ENCODE results near the gene ATRN. TPM values are rescaled to one million over a fixed set of nuclear protein-coding genes. Genes with fewer than 3 reads are reported as not detected.

The ATRN gene
- total and polyA plus RNA-seq, 2 of the 8 experiments (the other 6 are each of a cell fraction or from before 2014, with no cell fraction given): 12.0 to 17.4 TPM

DNA sequence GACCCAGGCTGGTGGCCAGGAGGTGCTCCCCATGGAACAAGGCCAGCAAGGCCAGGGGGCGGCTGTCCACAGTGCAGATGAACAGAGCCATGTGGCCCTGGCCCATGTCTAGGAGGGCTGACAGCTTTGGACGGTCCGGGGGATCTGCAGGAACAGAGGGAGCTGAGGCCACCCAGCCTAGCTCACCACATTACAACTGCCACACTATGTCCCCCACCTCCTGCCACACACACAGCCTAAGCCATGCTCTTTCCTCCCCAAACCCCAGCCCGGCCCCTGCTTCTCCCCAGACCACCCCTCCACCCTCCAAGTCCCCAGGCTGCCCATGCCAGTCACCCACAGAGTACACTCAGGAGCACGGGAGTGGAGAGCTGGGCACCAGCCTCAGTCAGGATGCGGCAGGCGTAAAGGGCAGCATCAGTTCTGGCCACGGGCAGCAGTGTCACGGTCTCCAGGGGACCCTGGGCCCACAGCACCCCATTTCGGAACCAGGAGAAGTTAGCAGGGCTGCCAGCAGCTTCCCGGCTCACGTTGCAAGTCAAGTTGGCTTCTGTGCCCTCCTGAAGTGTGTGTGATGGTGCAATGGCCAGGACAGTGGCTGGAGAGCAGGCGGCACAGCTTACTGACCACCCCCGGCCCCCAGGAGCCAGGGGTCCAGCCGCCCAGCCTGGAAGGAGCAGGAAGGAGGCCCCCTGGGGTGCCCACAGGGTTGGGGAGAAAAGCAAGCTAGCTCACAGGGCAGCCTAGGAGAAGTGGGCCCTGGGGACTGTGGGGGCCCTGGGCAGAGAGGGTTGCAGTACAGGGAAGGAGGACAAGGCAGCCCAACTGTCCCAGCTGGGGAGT lies 226.1 kb downstream of the ATRN start:
- no peaks in the 10 kb centered on the region for H3K23me2 ChIP-seq (ENCODE audit: low read depth, low read length)
- H3K79me1 ChIP-seq (ENCODE audit: low read depth, low read length): no peaks in the 10 kb centered on the region
- DNase-seq (ENCODE audit: low read depth in 1 of 2, low spot score in 2 of 2) (no peak), FAIRE-seq (no peak)
- H2BK15ac ChIP-seq (ENCODE audit: low read length): no peak overlapping the region
- H2BK120ac ChIP-seq (replicated peaks; ENCODE audit: low read depth, low read length): no peak overlapping the region
- POLR2A ChIA-PET (ENCODE audit: partially characterized antibody): interaction anchor here (1.3 to 1.5 kb wide), 2 partner anchors 44 to 48 kb away, joined by 3 to 4 read pairs; no protein-coding TSS in a partner anchor
- no peaks in the 10 kb centered on the region for H3K27me3 ChIP-seq (replicated peaks in 1 of 4; ENCODE audit: control insufficient read depth in 3 of 4, extremely low read depth in 1 of 4, insufficient read depth in 3 of 4, low read length in 3 of 4)
- no peaks in the 10 kb centered on the region for H3K36me3 ChIP-seq (ENCODE audit: control insufficient read depth in 2 of 4, insufficient read depth in 4 of 4, low read length in 3 of 4)
- no peak overlapping the region for H3K56ac ChIP-seq (replicated peaks; ENCODE audit: insufficient read length, low read depth, low read length)
- no peak overlapping the region for H3K27ac ChIP-seq (ENCODE audit: low read depth, low read length)
- H3K4ac ChIP-seq (replicated peaks; ENCODE audit: insufficient read length, low read depth, low read length): no peak overlapping the region
- no peak overlapping the region for H4K8ac ChIP-seq (ENCODE audit: extremely low read depth, insufficient read depth, low read length)
- H3K18ac ChIP-seq (ENCODE audit: extremely low read depth, low read length): no peak overlapping the region
- no peak overlapping the region for H3K4me3 ChIP-seq (ENCODE audit: extremely low read depth in 1 of 4, insufficient read depth in 2 of 4, low read depth in 3 of 4, low read length in 4 of 4)
- H3K4me1 ChIP-seq (replicated peaks in 1 of 4; ENCODE audit: control insufficient read depth in 3 of 4, insufficient read depth in 4 of 4, low read length in 3 of 4): no peaks in the 10 kb centered on the region
- CTCF ChIA-PET (ENCODE audit: partially characterized antibody): interaction anchor here (0.6 to 45.1 kb wide), 29 partner anchors 3 to 1833 kb away, joined by 3 to 1432 read pairs (median 3); partner anchors contain the start of genes ADAM33, ADISSP and SIGLEC1
- H2BK20ac ChIP-seq (ENCODE audit: low read length): no peak overlapping the region
- no peak overlapping the region for H4K91ac ChIP-seq (replicated peaks; ENCODE audit: insufficient read length, low read length)
- H3K79me2 ChIP-seq (ENCODE audit: control insufficient read depth in 1 of 2, insufficient read depth in 2 of 2, low read length in 2 of 2): no peaks in the 10 kb centered on the region
- H2BK12ac ChIP-seq (ENCODE audit: low read depth, low read length): no peak overlapping the region
- H2BK5ac ChIP-seq (ENCODE audit: low read depth, low read length): no peak overlapping the region
- no peak overlapping the region for H3K23ac ChIP-seq (ENCODE audit: insufficient read length)
- H4K20me1 ChIP-seq (replicated peaks in 1 of 2; ENCODE audit: control insufficient read depth in 1 of 2, insufficient read depth in 2 of 2, low read length in 2 of 2): no peaks in the 10 kb centered on the region
- 91% methylated on average over 13 of the region's 15 CpGs; no CpG with 5 or more reads in 1 of the 2 experiments for WGBS, 2 experiments (ENCODE audit: extremely low coverage in 1 of 2, insufficient coverage in 1 of 2, insufficient read length in 1 of 2, insufficient replicate concordance in 2 of 2, low coverage in 1 of 2, low lambda C conversion rate in 2 of 2, missing lambda C conversion rate in 1 of 2)
- H3K9ac ChIP-seq (replicated peaks in 1 of 4; ENCODE audit: extremely low read depth in 1 of 4, low read depth in 3 of 4, low read length in 3 of 4): no peak overlapping the region
- no peak overlapping the region for H3K4me2 ChIP-seq (ENCODE audit: insufficient read depth in 1 of 2, low read depth in 2 of 2, low read length in 2 of 2)
- H2AFZ ChIP-seq (ENCODE audit: low read length): no peak overlapping the region
- peaks cover 4 to 6% of the 10 kb centered on the region in 2 experiments; a peak in 2 of 4 replicates for H3K9me3 ChIP-seq (ENCODE audit: insufficient read depth in 2 of 2, low read depth in 1 of 2, low read length in 1 of 2)
- no peak overlapping the region for H2AK5ac ChIP-seq (ENCODE audit: low read depth, low read length)
- H4K5ac ChIP-seq (ENCODE audit: insufficient read length, low read depth, low read length): no peak overlapping the region
- H3K14ac ChIP-seq (ENCODE audit: insufficient read length): no peak overlapping the region
- TF ChIP-seq, protein P1, sequence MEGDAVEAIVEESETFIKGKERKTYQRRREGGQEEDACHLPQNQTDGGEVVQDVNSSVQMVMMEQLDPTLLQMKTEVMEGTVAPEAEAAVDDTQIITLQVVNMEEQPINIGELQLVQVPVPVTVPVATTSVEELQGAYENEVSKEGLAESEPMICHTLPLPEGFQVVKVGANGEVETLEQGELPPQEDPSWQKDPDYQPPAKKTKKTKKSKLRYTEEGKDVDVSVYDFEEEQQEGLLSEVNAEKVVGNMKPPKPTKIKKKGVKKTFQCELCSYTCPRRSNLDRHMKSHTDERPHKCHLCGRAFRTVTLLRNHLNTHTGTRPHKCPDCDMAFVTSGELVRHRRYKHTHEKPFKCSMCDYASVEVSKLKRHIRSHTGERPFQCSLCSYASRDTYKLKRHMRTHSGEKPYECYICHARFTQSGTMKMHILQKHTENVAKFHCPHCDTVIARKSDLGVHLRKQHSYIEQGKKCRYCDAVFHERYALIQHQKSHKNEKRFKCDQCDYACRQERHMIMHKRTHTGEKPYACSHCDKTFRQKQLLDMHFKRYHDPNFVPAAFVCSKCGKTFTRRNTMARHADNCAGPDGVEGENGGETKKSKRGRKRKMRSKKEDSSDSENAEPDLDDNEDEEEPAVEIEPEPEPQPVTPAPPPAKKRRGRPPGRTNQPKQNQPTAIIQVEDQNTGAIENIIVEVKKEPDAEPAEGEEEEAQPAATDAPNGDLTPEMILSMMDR (IDR thresholded peaks at IDR 0.05; ENCODE audit: control extremely low read depth in 1 of 3, insufficient read depth in 1 of 3, low read depth in 1 of 3, low read length in 3 of 3): no peak
- TF ChIP-seq SIN3A (conservative IDR thresholded peaks at IDR 0.05 in 1 of 2, IDR thresholded peaks at IDR 0.05 in 1 of 2; ENCODE audit: low read depth in 1 of 2, low read length in 2 of 2): no peak
- TF ChIP-seq RXRA (IDR thresholded peaks at IDR 0.05; ENCODE audit: insufficient read depth, low read depth, low read length): no peak
- TF ChIP-seq NANOG (IDR thresholded peaks at IDR 0.05; ENCODE audit: insufficient read depth, low read depth, low read length, poor library complexity, severe bottlenecking): no peak
- no peak for TF ChIP-seq CTBP2 (IDR thresholded peaks at IDR 0.05; ENCODE audit: borderline replicate concordance, insufficient read depth, insufficient read length, low read length)
- TF ChIP-seq RFX5 (IDR thresholded peaks at IDR 0.05; ENCODE audit: borderline replicate concordance, low read depth, low read length): no peak
- TF ChIP-seq PHF8 (conservative IDR thresholded peaks at IDR 0.05; ENCODE audit: low read depth, low read length): no peak
- TF ChIP-seq TEAD4 (IDR thresholded peaks at IDR 0.05; ENCODE audit: low read depth, low read length): no peak

All from H1 (cell line).